GM19395 (cell line): ENCODE results near the gene MRPL19.
"Not testable (repeated sequence)": the region's sequence is repeated elsewhere in the genome, so short reads cannot be mapped to it uniquely, and the experiment has no call there.

ENCODE experiments used
- ATAC-seq: cut with Tn5 transposase; IDR thresholded peaks from one replicate; pipeline ENCODE4 v1.9.1; 2021; ENCODE audit warnings: mild to moderate bottlenecking, moderate library complexity; ENCODE audit not compliant: unreplicated experiment

MRPL19 gene

GRCh38 chr2:75657798-75658197 is 11.2 kb downstream of the MRPL19 start:
- ATAC-seq = no peak

GRCh38 chr2:75666911-75667310 is 20.3 kb downstream of the MRPL19 start:
- ATAC-seq = no peak

- no peak for ATAC-seq
These were observed 21.3 kb downstream of the MRPL19 start for GRCh38 chr2:75667884-75668283.

- not testable (repeated sequence) for ATAC-seq
These were observed 28.8 kb downstream of the MRPL19 start for GRCh38 chr2:75675423-75675822.

- no peak for ATAC-seq
These were observed 29.3 kb downstream of the MRPL19 start for GRCh38 chr2:75675908-75676307.

GRCh38 chr2:75676464-75676863 is 29.9 kb downstream of the MRPL19 start:
- no peak for ATAC-seq

GRCh38 chr2:75679556-75679955 is 33.0 kb downstream of the MRPL19 start:
- ATAC-seq = no peak

GRCh38 chr2:75680402-75680801 is 33.8 kb downstream of the MRPL19 start:
- no peak for ATAC-seq

- not testable (repeated sequence) for ATAC-seq
These were observed 36.8 kb downstream of the MRPL19 start for GRCh38 chr2:75683430-75683829.

- no peak for ATAC-seq
These were observed 41.6 kb downstream of the MRPL19 start for GRCh38 chr2:75688196-75688595.

GRCh38 chr2:75698918-75699317 is 52.3 kb downstream of the MRPL19 start:
- no peak for ATAC-seq

GRCh38 chr2:75702593-75702992 is 56.0 kb downstream of the MRPL19 start:
- no peak for ATAC-seq

- no peak for ATAC-seq
These were observed 57.2 kb downstream of the MRPL19 start for GRCh38 chr2:75703589-75704287.

- ATAC-seq = no peak
These were observed 59.3 kb downstream of the MRPL19 start for GRCh38 chr2:75705921-75706320.

GRCh38 chr2:75707901-75708300 is 61.3 kb downstream of the MRPL19 start:
- no peak for ATAC-seq

GRCh38 chr2:75709297-75709696 is 62.7 kb downstream of the MRPL19 start:
- no peak for ATAC-seq

- peak; percentile 45 for ATAC-seq
These were observed 63.6 kb downstream of the MRPL19 start for GRCh38 chr2:75710220-75710576.

- ATAC-seq = peak; percentile 93
These were observed 64.1 kb downstream of the MRPL19 start, which contains the start of gene GCFC2 for GRCh38 chr2:75710577-75711253. Gene GCFC2, minus strand, starts transcription at chr2:75710915. Its CDS starts 60 bp downstream, at chr2:75710855.

GRCh38 chr2:75711590-75711989 is 65.0 kb downstream of the MRPL19 start:
- ATAC-seq = not testable (repeated sequence)

- ATAC-seq = no peak
These were observed 69.8 kb downstream of the MRPL19 start for GRCh38 chr2:75716406-75716805.

GRCh38 chr2:75719616-75720015 is 73.0 kb downstream of the MRPL19 start:
- ATAC-seq = no peak

- no peak for ATAC-seq
These were observed 73.9 kb downstream of the MRPL19 start for GRCh38 chr2:75720525-75720924.
